ENCODE measurements around the gene NDUFA6.
"Not testable (repeated sequence)": the region's sequence is repeated elsewhere in the genome, so short reads cannot be mapped to it uniquely, and the experiment has no call there.

Gene NDUFA6

GRCh38 chr22:42138122-42138770 is 47.7 kb upstream of the NDUFA6 start:
- no peaks in the 10 kb centered on the region for H3K4me1 ChIP-seq (ENCODE audit: control insufficient read depth, low read length)
- no peaks in the 10 kb centered on the region for H3K9me3 ChIP-seq (ENCODE audit: control insufficient read depth, insufficient read depth, low read length)
- TF ChIP-seq CTCF (IDR thresholded peaks at IDR 0.05; ENCODE audit: low read depth, low read length, poor library complexity, severe bottlenecking) (no peak), EZH2phosphoT487 (IDR thresholded peaks at IDR 0.05; ENCODE audit: borderline replicate concordance, low read length) (no peak)
- no peak overlapping the region for H3K27ac ChIP-seq (ENCODE audit: low read depth, low read length)
- no peak overlapping the region for H3K4me3 ChIP-seq (ENCODE audit: low read length)
- H3K36me3 ChIP-seq (ENCODE audit: control insufficient read depth, low read length), result no peaks in the 10 kb centered on the region
- H3F3A ChIP-seq (ENCODE audit: control insufficient read depth, insufficient read depth), result no peaks in the 10 kb centered on the region
- H4K20me1 ChIP-seq (ENCODE audit: control insufficient read depth, insufficient read depth, low read depth, low read length), result no peaks in the 10 kb centered on the region
- no peak overlapping the region for H3K4me2 ChIP-seq (ENCODE audit: low read length)
- H3K79me2 ChIP-seq (ENCODE audit: control insufficient read depth, low read length), result no peaks in the 10 kb centered on the region
- no peaks in the 10 kb centered on the region for H3K27me3 ChIP-seq (ENCODE audit: control insufficient read depth, low read length)
- H3K9me2 ChIP-seq (replicated peaks; ENCODE audit: control insufficient read depth, low read length), result no peaks in the 10 kb centered on the region

DNA sequence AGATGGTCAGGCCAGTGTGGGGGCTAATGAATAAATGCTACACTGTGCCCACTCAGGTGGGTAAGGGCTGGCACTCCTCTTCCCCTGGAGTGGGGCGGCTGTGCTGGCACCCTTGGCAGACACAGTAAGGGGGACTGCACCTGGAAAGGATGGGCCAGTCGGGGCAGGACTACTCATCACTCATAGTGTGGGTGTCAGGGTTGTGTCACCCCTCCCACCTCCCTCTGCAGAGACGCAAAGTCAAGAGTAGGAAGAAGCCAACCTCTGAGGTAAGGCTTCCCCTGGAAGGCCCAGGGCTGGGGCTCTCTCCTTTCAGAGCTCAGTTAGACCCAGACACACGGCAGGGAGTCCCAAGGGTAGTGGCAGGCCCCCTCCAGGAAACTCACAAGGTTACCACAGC is 45.1 kb upstream of the NDUFA6 start:
- not testable (repeated sequence) for H3K4me3 ChIP-seq (ENCODE audit: low read length); H3K9me3 ChIP-seq (ENCODE audit: control insufficient read depth, insufficient read depth, low read length); H4K20me1 ChIP-seq (ENCODE audit: control insufficient read depth, insufficient read depth, low read depth, low read length); H3K27ac ChIP-seq (ENCODE audit: low read depth, low read length); H3K9me2 ChIP-seq (replicated peaks; ENCODE audit: control insufficient read depth, low read length); H3K4me1 ChIP-seq (ENCODE audit: control insufficient read depth, low read length); H3K79me2 ChIP-seq (ENCODE audit: control insufficient read depth, low read length); H3K36me3 ChIP-seq (ENCODE audit: control insufficient read depth, low read length); H3F3A ChIP-seq (ENCODE audit: control insufficient read depth, insufficient read depth); H3K27me3 ChIP-seq (ENCODE audit: control insufficient read depth, low read length); H3K4me2 ChIP-seq (ENCODE audit: low read length)

GRCh38 chr22:42134100-42135020 is 43.8 kb upstream of the NDUFA6 start:
- Histone ChIP-seq H3K36me3 (ENCODE audit: control insufficient read depth, low read length) (no peaks in the 10 kb centered on the region), H3K9me2 (replicated peaks; ENCODE audit: control insufficient read depth, low read length) (no peaks in the 10 kb centered on the region), H3K79me2 (ENCODE audit: control insufficient read depth, low read length) (no peaks in the 10 kb centered on the region), H3K27me3 (ENCODE audit: control insufficient read depth, low read length) (no peaks in the 10 kb centered on the region), H3F3A (ENCODE audit: control insufficient read depth, insufficient read depth) (no peaks in the 10 kb centered on the region), H3K4me3 (ENCODE audit: low read length) (no peak overlapping the region), H3K4me1 (ENCODE audit: control insufficient read depth, low read length) (no peaks in the 10 kb centered on the region), H3K9me3 (ENCODE audit: control insufficient read depth, insufficient read depth, low read length) (no peaks in the 10 kb centered on the region), H4K20me1 (ENCODE audit: control insufficient read depth, insufficient read depth, low read depth, low read length) (no peaks in the 10 kb centered on the region), H3K27ac (ENCODE audit: low read depth, low read length) (no peak overlapping the region), H3K4me2 (ENCODE audit: low read length) (no peak overlapping the region)
- TF ChIP-seq CTCF (IDR thresholded peaks at IDR 0.05; ENCODE audit: low read depth, low read length, poor library complexity, severe bottlenecking), result no peak

DNA sequence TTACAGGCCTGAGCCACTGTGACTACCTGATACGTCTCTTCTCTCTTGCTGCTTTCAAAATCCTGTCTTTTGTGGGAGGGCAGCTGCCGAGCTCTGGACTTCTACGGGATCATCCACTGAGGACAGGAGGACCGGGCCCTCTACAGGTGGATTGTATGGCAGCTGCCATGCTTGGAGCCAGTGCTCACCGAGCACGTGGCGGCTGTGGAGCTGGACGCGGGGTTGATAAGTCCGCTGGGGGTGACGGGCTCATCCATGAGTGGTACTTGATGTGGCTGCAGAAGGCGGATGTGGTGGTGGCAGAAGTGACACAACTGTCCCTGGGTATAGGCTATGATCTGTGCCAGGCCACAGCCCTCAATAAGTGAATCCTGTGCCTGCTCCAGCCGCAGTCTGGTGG is 41.9 kb upstream of the NDUFA6 start:
- Histone ChIP-seq H3K4me2 (ENCODE audit: low read length) (no peak overlapping the region), H3K27ac (ENCODE audit: low read depth, low read length) (no peak overlapping the region), H3K9me2 (replicated peaks; ENCODE audit: control insufficient read depth, low read length) (no peaks in the 10 kb centered on the region), H3K4me3 (ENCODE audit: low read length) (no peak overlapping the region), H3K36me3 (ENCODE audit: control insufficient read depth, low read length) (no peaks in the 10 kb centered on the region), H3K9me3 (ENCODE audit: control insufficient read depth, insufficient read depth, low read length) (no peaks in the 10 kb centered on the region), H3K27me3 (ENCODE audit: control insufficient read depth, low read length) (no peaks in the 10 kb centered on the region), H4K20me1 (ENCODE audit: control insufficient read depth, insufficient read depth, low read depth, low read length) (no peaks in the 10 kb centered on the region), H3F3A (ENCODE audit: control insufficient read depth, insufficient read depth) (no peaks in the 10 kb centered on the region), H3K79me2 (ENCODE audit: control insufficient read depth, low read length) (no peaks in the 10 kb centered on the region), H3K4me1 (ENCODE audit: control insufficient read depth, low read length) (no peaks in the 10 kb centered on the region)
- no peak for TF ChIP-seq CTCF (IDR thresholded peaks at IDR 0.05; ENCODE audit: low read depth, low read length, poor library complexity, severe bottlenecking)
- no peak for TF ChIP-seq EZH2phosphoT487 (IDR thresholded peaks at IDR 0.05; ENCODE audit: borderline replicate concordance, low read length)
